Gastroesophageal sphincter (tissue), 3 donors: Measurements from ENCODE around the gene ADGRD2.

Experiments
- CTCF ChIP-seq, 4 experiments: fragments of 200-600 bp in 2 of 4; fragments of 450-650 bp in 2 of 4; sonication (generic) in 1 of 4; IDR thresholded peaks; one replicate each; pipeline ENCODE4 v1.5.1; 2017 to 2019; ENCODE audit warnings: antibody characterized with exemption in 4 of 4, mild to moderate bottlenecking in 2 of 4, moderate library complexity in 2 of 4
- EP300 ChIP-seq: sonication (generic); formaldehyde crosslinking; IDR thresholded peaks from one replicate; pipeline ENCODE4 v1.6.1; 2017; ENCODE audit warnings: antibody characterized with exemption, mild to moderate bottlenecking
- POLR2A ChIP-seq, 2 donors: fragments of 450-650 bp; IDR thresholded peaks; one replicate each; pipeline ENCODE4 v1.6.1; 2017; ENCODE audit warnings: antibody characterized with exemption in 2 of 2, mild to moderate bottlenecking in 2 of 2, moderate library complexity in 1 of 2
- POLR2AphosphoS5 ChIP-seq: sonication (generic); formaldehyde crosslinking; IDR thresholded peaks from one replicate; pipeline ENCODE4 v1.6.1; 2017; ENCODE audit warnings: antibody characterized with exemption

GRCh38 chr9:124475158-124475867 lies 25.1 kb downstream of the ADGRD2 start:
- TF ChIP-seq POLR2A (IDR thresholded peaks at IDR 0.05): no peak
- TF ChIP-seq CTCF (IDR thresholded peaks at IDR 0.05): no peak
- no peak for TF ChIP-seq POLR2AphosphoS5
- TF ChIP-seq EP300: no peak
